Measurements from ENCODE around the gene PCDH19. TPM values are rescaled to one million over a fixed set of nuclear protein-coding genes. Genes with fewer than 3 reads are reported as not detected.

PCDH19 gene
- total RNA-seq, 1 experiment from 2014 or later: 0.08 TPM

DNA sequence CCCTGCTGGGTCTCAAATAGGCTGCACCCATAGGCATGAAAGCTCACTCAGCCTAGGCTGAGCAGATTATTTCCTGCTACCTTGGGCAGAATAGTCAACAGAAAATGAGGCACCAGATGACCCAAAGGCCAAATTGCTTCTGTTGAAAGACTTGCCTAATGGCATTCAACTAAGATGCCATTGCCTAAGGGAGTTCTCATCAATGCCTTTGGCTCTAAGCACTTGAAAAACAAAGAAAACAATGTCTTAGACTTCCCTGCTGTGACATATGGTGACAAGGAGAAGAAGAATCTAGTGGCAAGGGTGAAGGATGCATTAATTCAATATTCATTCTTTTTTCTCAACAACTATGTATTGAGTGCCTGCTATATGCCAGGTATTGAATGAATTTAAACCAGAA, 25.7 kb upstream of the PCDH19 start:
- no peak for ATAC-seq
- ChIA-PET POLR2A (no interaction called here), CTCF (no interaction called here)
- Histone ChIP-seq H3K27ac (ENCODE audit: low read length) (no peak overlapping the region), H3K9me3 (ENCODE audit: control insufficient read depth, insufficient read depth, low read depth, low read length) (no peaks in the 10 kb centered on the region), H3K4me3 (ENCODE audit: low read depth in 2 of 2, low read length in 2 of 2) (no peak overlapping the region), H3K36me3 (ENCODE audit: control insufficient read depth, insufficient read depth, low read length) (no peaks in the 10 kb centered on the region), H3K4me1 (ENCODE audit: control insufficient read depth, insufficient read depth, low read length) (no peaks in the 10 kb centered on the region), H3K27me3 (ENCODE audit: control insufficient read depth, insufficient read depth, low read length) (no peaks in the 10 kb centered on the region)
- in situ Hi-C loops (cut with HindIII; ENCODE audit: low pct_unique_long_range_greater_than_20kb, low sequenced_read_pairs) (no loop called here), intact Hi-C loops (cut with micrococcal nuclease; ENCODE audit: unreplicated experiment) (no loop called here)
- TF ChIP-seq TCF7L2 (IDR thresholded peaks at IDR 0.05; ENCODE audit: low read depth, low read length) (no peak), CTCF (IDR thresholded peaks at IDR 0.05) (no peak), POLR2AphosphoS5 (IDR thresholded peaks at IDR 0.05; ENCODE audit: low read depth, low read length) (no peak), SIN3A (IDR thresholded peaks at IDR 0.05; ENCODE audit: borderline replicate concordance, insufficient read depth, low read depth, low read length) (no peak)
- TF ChIP-seq, protein P1, sequence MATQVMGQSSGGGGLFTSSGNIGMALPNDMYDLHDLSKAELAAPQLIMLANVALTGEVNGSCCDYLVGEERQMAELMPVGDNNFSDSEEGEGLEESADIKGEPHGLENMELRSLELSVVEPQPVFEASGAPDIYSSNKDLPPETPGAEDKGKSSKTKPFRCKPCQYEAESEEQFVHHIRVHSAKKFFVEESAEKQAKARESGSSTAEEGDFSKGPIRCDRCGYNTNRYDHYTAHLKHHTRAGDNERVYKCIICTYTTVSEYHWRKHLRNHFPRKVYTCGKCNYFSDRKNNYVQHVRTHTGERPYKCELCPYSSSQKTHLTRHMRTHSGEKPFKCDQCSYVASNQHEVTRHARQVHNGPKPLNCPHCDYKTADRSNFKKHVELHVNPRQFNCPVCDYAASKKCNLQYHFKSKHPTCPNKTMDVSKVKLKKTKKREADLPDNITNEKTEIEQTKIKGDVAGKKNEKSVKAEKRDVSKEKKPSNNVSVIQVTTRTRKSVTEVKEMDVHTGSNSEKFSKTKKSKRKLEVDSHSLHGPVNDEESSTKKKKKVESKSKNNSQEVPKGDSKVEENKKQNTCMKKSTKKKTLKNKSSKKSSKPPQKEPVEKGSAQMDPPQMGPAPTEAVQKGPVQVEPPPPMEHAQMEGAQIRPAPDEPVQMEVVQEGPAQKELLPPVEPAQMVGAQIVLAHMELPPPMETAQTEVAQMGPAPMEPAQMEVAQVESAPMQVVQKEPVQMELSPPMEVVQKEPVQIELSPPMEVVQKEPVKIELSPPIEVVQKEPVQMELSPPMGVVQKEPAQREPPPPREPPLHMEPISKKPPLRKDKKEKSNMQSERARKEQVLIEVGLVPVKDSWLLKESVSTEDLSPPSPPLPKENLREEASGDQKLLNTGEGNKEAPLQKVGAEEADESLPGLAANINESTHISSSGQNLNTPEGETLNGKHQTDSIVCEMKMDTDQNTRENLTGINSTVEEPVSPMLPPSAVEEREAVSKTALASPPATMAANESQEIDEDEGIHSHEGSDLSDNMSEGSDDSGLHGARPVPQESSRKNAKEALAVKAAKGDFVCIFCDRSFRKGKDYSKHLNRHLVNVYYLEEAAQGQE (IDR thresholded peaks at IDR 0.05; ENCODE audit: insufficient read depth in 1 of 2, low read depth in 2 of 2, low read length in 1 of 2): no peak
- no TSS peak for BruUV-seq (replicated peaks)
- DNase-seq (ENCODE audit: low read depth, low spot score): no peak

GRCh38 chrX:100424012-100424411, 13.9 kb upstream of the PCDH19 start:
- BruUV-seq (replicated peaks): no TSS peak
- Histone ChIP-seq H3K4me3 (ENCODE audit: low read depth in 2 of 2, low read length in 2 of 2) (no peak overlapping the region), H3K4me1 (ENCODE audit: control insufficient read depth, insufficient read depth, low read length) (no peaks in the 10 kb centered on the region), H3K27ac (ENCODE audit: low read length) (no peak overlapping the region), H3K36me3 (ENCODE audit: control insufficient read depth, insufficient read depth, low read length) (no peaks in the 10 kb centered on the region), H3K9me3 (ENCODE audit: control insufficient read depth, insufficient read depth, low read depth, low read length) (no peaks in the 10 kb centered on the region), H3K27me3 (ENCODE audit: control insufficient read depth, insufficient read depth, low read length) (peaks cover 2% of the 10 kb centered on the region)
- intact Hi-C loops (cut with micrococcal nuclease; ENCODE audit: unreplicated experiment): no loop called here
- POLR2A ChIA-PET: no interaction called here
- ATAC-seq (no peak), DNase-seq (ENCODE audit: low read depth, low spot score) (no peak)
- CTCF ChIA-PET: no interaction called here
- TF ChIP-seq, protein P1 (IDR thresholded peaks at IDR 0.05; ENCODE audit: insufficient read depth in 1 of 2, low read depth in 2 of 2, low read length in 1 of 2): no peak
- peak; percentile 29 for TF ChIP-seq CTCF (IDR thresholded peaks at IDR 0.05)
- in situ Hi-C loops (cut with HindIII; ENCODE audit: low pct_unique_long_range_greater_than_20kb, low sequenced_read_pairs): no loop called here

Data from Panc1 (cell line).